ENCODE measurements around the gene DOCK7. TPM values are rescaled to one million over a fixed set of nuclear protein-coding genes. Genes with fewer than 3 reads are reported as not detected.

DOCK7 gene
- total RNA-seq, 2 donors from 2014 or later: 11.5 to 11.8 TPM

GRCh38 chr1:62462370-62462769 is 225.8 kb downstream of the DOCK7 start:
- Mint-ChIP-seq H3K4me3 (no peak overlapping the region), H3K27ac (no peak overlapping the region), H3K36me3 (peaks cover 1% of the 10 kb centered on the region), H3K27me3 (no peaks in the 10 kb centered on the region), H3K9me3 (no peaks in the 10 kb centered on the region), H3K4me1 (ENCODE audit: low read depth in 2 of 2) (peaks cover 0 to 2% of the 10 kb centered on the region in 2 donors)
- DNase-seq (ENCODE audit: low spot score): no peak
- ATAC-seq: no peak

GRCh38 chr1:62457955-62458354 is 230.2 kb downstream of the DOCK7 start:
- ATAC-seq (no peak), DNase-seq (ENCODE audit: low spot score) (no peak)
- Mint-ChIP-seq H3K36me3 (peaks cover 2% of the 10 kb centered on the region), H3K27me3 (no peaks in the 10 kb centered on the region), H3K9me3 (no peaks in the 10 kb centered on the region), H3K4me1 (ENCODE audit: low read depth in 2 of 2) (peaks cover 0 to 2% of the 10 kb centered on the region in 2 donors), H3K27ac (no peak overlapping the region), H3K4me3 (no peak overlapping the region)

GRCh38 chr1:62452951-62453350 is 235.2 kb downstream of the DOCK7 start:
- no peaks in the 10 kb centered on the region for H3K27me3 Mint-ChIP-seq
- H3K9me3 Mint-ChIP-seq: no peaks in the 10 kb centered on the region
- no peak overlapping the region for H3K4me3 Mint-ChIP-seq
- no peak for ATAC-seq
- no peak for DNase-seq (ENCODE audit: low spot score)
- H3K27ac Mint-ChIP-seq: no peak overlapping the region
- H3K4me1 Mint-ChIP-seq (ENCODE audit: low read depth in 2 of 2): peaks cover 8 to 19% of the 10 kb centered on the region in 2 donors
- H3K36me3 Mint-ChIP-seq: peaks cover 19% of the 10 kb centered on the region

- DNase-seq (ENCODE audit: low spot score) (no peak), ATAC-seq (peak; percentile 52)
- H3K36me3 Mint-ChIP-seq: peaks cover 33% of the 10 kb centered on the region
- peak overlapping the region; percentile 73 for H3K4me3 Mint-ChIP-seq
- peak overlapping the region; percentile 7 to 40 for H3K27ac Mint-ChIP-seq
- no peaks in the 10 kb centered on the region for H3K9me3 Mint-ChIP-seq
- no peaks in the 10 kb centered on the region for H3K27me3 Mint-ChIP-seq
- peaks cover 8 to 19% of the 10 kb centered on the region in 2 donors for H3K4me1 Mint-ChIP-seq (ENCODE audit: low read depth in 2 of 2)
Observed at GRCh38 chr1:62450301-62450700, 237.9 kb downstream of the DOCK7 start.

GRCh38 chr1:62448221-62448933 is 239.8 kb downstream of the DOCK7 start:
- H3K27me3 Mint-ChIP-seq: no peaks in the 10 kb centered on the region
- ATAC-seq (peak in 1 of 2 donors; percentile 59), DNase-seq (ENCODE audit: low spot score) (no peak)
- no peak overlapping the region for H3K4me3 Mint-ChIP-seq
- H3K27ac Mint-ChIP-seq: peak overlapping the region in 1 of 2 donors; percentile 65
- no peaks in the 10 kb centered on the region for H3K9me3 Mint-ChIP-seq
- peaks cover 12 to 19% of the 10 kb centered on the region in 2 donors for H3K4me1 Mint-ChIP-seq (ENCODE audit: low read depth in 2 of 2)
- peaks cover 47% of the 10 kb centered on the region for H3K36me3 Mint-ChIP-seq

GRCh38 chr1:62444701-62445100 is 243.5 kb downstream of the DOCK7 start:
- H3K27me3 Mint-ChIP-seq: no peaks in the 10 kb centered on the region
- ATAC-seq (no peak), DNase-seq (ENCODE audit: low spot score) (no peak)
- no peaks in the 10 kb centered on the region for H3K9me3 Mint-ChIP-seq
- no peak overlapping the region for H3K4me3 Mint-ChIP-seq
- H3K27ac Mint-ChIP-seq: no peak overlapping the region
- H3K36me3 Mint-ChIP-seq: peaks cover 44% of the 10 kb centered on the region
- H3K4me1 Mint-ChIP-seq (ENCODE audit: low read depth in 2 of 2): peaks cover 11 to 27% of the 10 kb centered on the region in 2 donors

GRCh38 chr1:62439652-62440371 is 248.4 kb downstream of the DOCK7 start:
- Mint-ChIP-seq H3K27ac (no peak overlapping the region), H3K27me3 (no peaks in the 10 kb centered on the region), H3K4me3 (peak overlapping the region; percentile 89), H3K9me3 (peaks cover 4% of the 10 kb centered on the region), H3K4me1 (ENCODE audit: low read depth in 2 of 2) (peaks cover 21 to 39% of the 10 kb centered on the region in 2 donors), H3K36me3 (peaks cover 37% of the 10 kb centered on the region)
- ATAC-seq: no peak
- no peak for DNase-seq (ENCODE audit: low spot score)

GRCh38 chr1:62438163-62438562 is 250.0 kb downstream of the DOCK7 start:
- peaks cover 28% of the 10 kb centered on the region for H3K36me3 Mint-ChIP-seq
- ATAC-seq (no peak), DNase-seq (ENCODE audit: low spot score) (no peak)
- H3K4me1 Mint-ChIP-seq (ENCODE audit: low read depth in 2 of 2): peaks cover 18 to 39% of the 10 kb centered on the region in 2 donors
- H3K9me3 Mint-ChIP-seq: peaks cover 4% of the 10 kb centered on the region
- peak overlapping the region; percentile 75 to 99 for H3K27ac Mint-ChIP-seq
- no peaks in the 10 kb centered on the region for H3K27me3 Mint-ChIP-seq
- peak overlapping the region; percentile 89 for H3K4me3 Mint-ChIP-seq

GRCh38 chr1:62437273-62437940 is 250.8 kb downstream of the DOCK7 start:
- peak overlapping the region; percentile 97 to 99 for H3K27ac Mint-ChIP-seq
- peaks cover 28% of the 10 kb centered on the region for H3K36me3 Mint-ChIP-seq
- H3K4me1 Mint-ChIP-seq (ENCODE audit: low read depth in 2 of 2): peaks cover 18 to 39% of the 10 kb centered on the region in 2 donors
- H3K27me3 Mint-ChIP-seq: no peaks in the 10 kb centered on the region
- H3K9me3 Mint-ChIP-seq: peaks cover 4% of the 10 kb centered on the region
- peak overlapping the region; percentile 97 for H3K4me3 Mint-ChIP-seq
- peak in 1 of 2 donors; percentile 0 for ATAC-seq
- DNase-seq (ENCODE audit: low spot score): peak; percentile 62

GRCh38 chr1:62436466-62437272 is 251.5 kb downstream of the DOCK7 start, which contains the start of gene USP1:
Gene USP1 (plus strand): TSS chr1:62437049. CDS start chr1:62439868, 2,819 bp downstream.
- H3K36me3 Mint-ChIP-seq: peaks cover 23% of the 10 kb centered on the region
- H3K9me3 Mint-ChIP-seq: peaks cover 4% of the 10 kb centered on the region
- ATAC-seq (peak; percentile 92 to 94), DNase-seq (ENCODE audit: low spot score) (peak; percentile 99)
- H3K4me1 Mint-ChIP-seq (ENCODE audit: low read depth in 2 of 2): peaks cover 18 to 35% of the 10 kb centered on the region in 2 donors
- H3K27me3 Mint-ChIP-seq: no peaks in the 10 kb centered on the region
- H3K27ac Mint-ChIP-seq: peak within 1 kb of the TSS; percentile 97 to 99
- H3K4me3 Mint-ChIP-seq: peak within 1 kb of the TSS; percentile 97

- ATAC-seq: no peak
- Mint-ChIP-seq H3K36me3 (peaks cover 17% of the 10 kb centered on the region), H3K4me3 (peak overlapping the region; percentile 97), H3K27me3 (peaks cover 0 to 3% of the 10 kb centered on the region in 2 donors), H3K9me3 (peaks cover 4% of the 10 kb centered on the region), H3K4me1 (ENCODE audit: low read depth in 2 of 2) (peaks cover 18 to 33% of the 10 kb centered on the region in 2 donors), H3K27ac (peak overlapping the region; percentile 97 to 99)
- DNase-seq (ENCODE audit: low spot score): no peak
Observed at GRCh38 chr1:62436039-62436465, 252.1 kb downstream of the DOCK7 start.

GRCh38 chr1:62435231-62436038 is 252.8 kb downstream of the DOCK7 start:
- Mint-ChIP-seq H3K9me3 (peaks cover 4% of the 10 kb centered on the region), H3K27ac (peak overlapping the region; percentile 97 to 99), H3K4me1 (ENCODE audit: low read depth in 2 of 2) (peaks cover 15 to 30% of the 10 kb centered on the region in 2 donors), H3K27me3 (peaks cover 0 to 3% of the 10 kb centered on the region in 2 donors), H3K36me3 (peaks cover 17% of the 10 kb centered on the region), H3K4me3 (peak overlapping the region; percentile 97)
- DNase-seq (ENCODE audit: low spot score): no peak
- peak; percentile 0 to 1 for ATAC-seq
